ENCODE measurements around the gene CD40.
A peak's percentile ranks its signal among the peaks of the same experiment; 100 is the strongest.

CD40 gene

GRCh38 chr20:46121184-46121930 is 3.2 kb downstream of the CD40 start:
- H3K4me3 ChIP-seq (ENCODE audit: low read depth, low read length), result no peak overlapping the region
- TF ChIP-seq CTCF (IDR thresholded peaks at IDR 0.05; ENCODE audit: low read depth, low read length, missing control alignments), result no peak
- no peak for DNase-seq (ENCODE audit: low read depth)
- in situ Hi-C loops (cut with HindIII; ENCODE audit: low sequenced_read_pairs), result no loop called here

GRCh38 chr20:46122071-46122470 is 4.0 kb downstream of the CD40 start:
- peak; percentile 68 for DNase-seq (ENCODE audit: low read depth)
- H3K4me3 ChIP-seq (ENCODE audit: low read depth, low read length), result no peak overlapping the region
- in situ Hi-C loops (cut with HindIII; ENCODE audit: low sequenced_read_pairs), result no loop called here
- no peak for TF ChIP-seq CTCF (IDR thresholded peaks at IDR 0.05; ENCODE audit: low read depth, low read length, missing control alignments)

- in situ Hi-C loops (cut with HindIII; ENCODE audit: low sequenced_read_pairs), result no loop called here
- H3K4me3 ChIP-seq (ENCODE audit: low read depth, low read length), result no peak overlapping the region
These were observed 4.7 kb downstream of the CD40 start for GRCh38 chr20:46122516-46123481.

GRCh38 chr20:46123482-46124245 is 5.5 kb downstream of the CD40 start:
- TF ChIP-seq CTCF (IDR thresholded peaks at IDR 0.05; ENCODE audit: low read depth, low read length, missing control alignments), result no peak
- in situ Hi-C loops (cut with HindIII; ENCODE audit: low sequenced_read_pairs), result no loop called here
- no peak for DNase-seq (ENCODE audit: low read depth)
- H3K4me3 ChIP-seq (ENCODE audit: low read depth, low read length), result no peak overlapping the region

More at GRCh38 chr20:46122516-46123481, 4.7 kb downstream of the CD40 start:
- TF ChIP-seq CTCF (IDR thresholded peaks at IDR 0.05; ENCODE audit: low read depth, low read length, missing control alignments), result no peak
- no peak for DNase-seq (ENCODE audit: low read depth)

GRCh38 chr20:46126440-46127056 is 8.4 kb downstream of the CD40 start:
- in situ Hi-C loops (cut with HindIII; ENCODE audit: low sequenced_read_pairs), result no loop called here
- no peak for DNase-seq (ENCODE audit: low read depth)
- H3K4me3 ChIP-seq (ENCODE audit: low read depth, low read length), result no peak overlapping the region
- TF ChIP-seq CTCF (IDR thresholded peaks at IDR 0.05; ENCODE audit: low read depth, low read length, missing control alignments), result no peak

Data from astrocyte of the cerebellum (primary cell).